ENCODE measurements around the gene IRF2BP1.
A peak's percentile ranks its signal among the peaks of the same experiment; 100 is the strongest.

The IRF2BP1 gene

GRCh38 chr19:45885556-45886426, at the start of gene IRF2BP1:
TSS of gene IRF2BP1 (minus strand) at chr19:45886141. CDS start at chr19:45885774, 367 bp downstream.
- H3K4me3 ChIP-seq (ENCODE audit: low read depth, low read length), result peak within 1 kb of the TSS; percentile 60
- peak; percentile 71 for DNase-seq (ENCODE audit: low read depth)
- TF ChIP-seq CTCF (IDR thresholded peaks at IDR 0.05; ENCODE audit: low read depth, low read length, missing control alignments), result no peak

- DNase-seq (ENCODE audit: low read depth), result no peak
- no peak for TF ChIP-seq CTCF (IDR thresholded peaks at IDR 0.05; ENCODE audit: low read depth, low read length, missing control alignments)
- H3K4me3 ChIP-seq (ENCODE audit: low read depth, low read length), result no peak overlapping the region
Observed at GRCh38 chr19:45935267-45935666, 49.3 kb upstream of the IRF2BP1 start.

- H3K4me3 ChIP-seq (ENCODE audit: low read depth, low read length), result no peak overlapping the region
- no peak for TF ChIP-seq CTCF (IDR thresholded peaks at IDR 0.05; ENCODE audit: low read depth, low read length, missing control alignments)
- no peak for DNase-seq (ENCODE audit: low read depth)
Observed at GRCh38 chr19:45934551-45935230, 48.8 kb upstream of the IRF2BP1 start.

GRCh38 chr19:45933759-45934158, 47.8 kb upstream of the IRF2BP1 start:
- no peak overlapping the region for H3K4me3 ChIP-seq (ENCODE audit: low read depth, low read length)
- no peak for DNase-seq (ENCODE audit: low read depth)
- TF ChIP-seq CTCF (IDR thresholded peaks at IDR 0.05; ENCODE audit: low read depth, low read length, missing control alignments), result no peak

GRCh38 chr19:45931055-45931454, 45.1 kb upstream of the IRF2BP1 start:
- H3K4me3 ChIP-seq (ENCODE audit: low read depth, low read length), result no peak overlapping the region
- no peak for TF ChIP-seq CTCF (IDR thresholded peaks at IDR 0.05; ENCODE audit: low read depth, low read length, missing control alignments)
- no peak for DNase-seq (ENCODE audit: low read depth)

GRCh38 chr19:45929247-45929646, 43.3 kb upstream of the IRF2BP1 start:
- H3K4me3 ChIP-seq (ENCODE audit: low read depth, low read length), result no peak overlapping the region
- TF ChIP-seq CTCF (IDR thresholded peaks at IDR 0.05; ENCODE audit: low read depth, low read length, missing control alignments), result no peak
- no peak for DNase-seq (ENCODE audit: low read depth)
